Transverse colon (tissue), 4 donors: ENCODE measurements around the gene GPR107. TPM values are rescaled to one million over a fixed set of nuclear protein-coding genes. Genes with fewer than 3 reads are reported as not detected.
A peak's percentile ranks its signal among the peaks of the same experiment; 100 is the strongest.

ENCODE experiments used
- DNase-seq: peaks from one replicate; pipeline ENCODE4 v3.0.0-alpha.2; 2019
- H3K27ac ChIP-seq, 4 donors: fragments of 200-600 bp; sonication (generic); 2 replicates each; pipeline ENCODE4 v1.5.1; 2016 to 2018; ENCODE audit warnings: inconsistent platforms in 4 of 4
- H3K27me3 ChIP-seq: fragments of 200-600 bp; sonication (generic); 2 replicates; pipeline ENCODE4 v1.5.1; 2017; ENCODE audit warnings: inconsistent platforms
- H3K36me3 ChIP-seq, 4 donors: fragments of 200-600 bp; sonication (generic); 2 replicates each; pipeline ENCODE4 v1.5.1; 2017 to 2019; ENCODE audit warnings: inconsistent platforms in 4 of 4
- H3K4me1 ChIP-seq, 4 donors: fragments of 200-600 bp; sonication (generic); 2 replicates each; pipeline ENCODE4 v1.5.1; 2017 to 2020; ENCODE audit warnings: inconsistent platforms in 4 of 4
- H3K4me3 ChIP-seq, 4 donors: fragments of 200-600 bp; sonication (generic); 1 replicate in 1 of 4; 2 replicates in 3 of 4; pipeline versions ENCODE4 v1.5.1 to v1.6.1; 2017 to 2019; ENCODE audit warnings: inconsistent platforms in 4 of 4
- H3K9me3 ChIP-seq, 2 donors: fragments of 200-600 bp; sonication (generic); 2 replicates each; pipeline ENCODE4 v1.5.1; 2017 to 2019; ENCODE audit warnings: inconsistent platforms in 2 of 2
- CTCF ChIP-seq, 5 experiments: fragments of 200-600 bp in 3 of 5; fragments of 450-650 bp in 2 of 5; sonication (generic) in 3 of 5; IDR thresholded peaks; 1 replicate in 2 of 5; 2 replicates in 3 of 5; pipeline ENCODE4 v1.5.1; 2016 to 2017; ENCODE audit warnings: antibody characterized with exemption in 5 of 5, inconsistent platforms in 3 of 5, mild to moderate bottlenecking in 2 of 5, moderate library complexity in 1 of 5
- EP300 ChIP-seq: sonication (generic); formaldehyde crosslinking; IDR thresholded peaks from one replicate; pipeline ENCODE4 v1.6.1; 2017; ENCODE audit warnings: antibody characterized with exemption, low read depth
- POLR2A ChIP-seq: fragments of 450-650 bp; IDR thresholded peaks from one replicate; pipeline ENCODE4 v1.6.1; 2016; ENCODE audit warnings: antibody characterized with exemption, mild to moderate bottlenecking, moderate library complexity
- POLR2AphosphoS5 ChIP-seq, 3 donors: sonication (generic); formaldehyde crosslinking; IDR thresholded peaks; one replicate each; pipeline ENCODE4 v1.6.1; 2016; ENCODE audit warnings: antibody characterized with exemption in 3 of 3
- WGBS, 2 donors: methylation state at CpG; one replicate each; pipeline ENCODE4 v1.1.5; 2018; ENCODE audit warnings: low coverage in 1 of 2; 5-methylcytosine and 5-hydroxymethylcytosine counted together
- in situ Hi-C, 4 donors: fragments of 200-750 bp; cut with MboI; loops; one replicate each; pipeline versions ENCODE4 v1.15.0 to v1.15.1; 2017; ENCODE audit warnings: low sequenced_read_pairs in 3 of 4, low pct_ligation_motif_present in 1 of 4, low pct_unique_long_range_greater_than_20kb in 1 of 4
- intact Hi-C: fragments of 100-400 bp; cut with DNase I; formaldehyde crosslinking; loops from one replicate; pipeline ENCODE4 v1.15.1; 2023; ENCODE audit warnings: low total_unique reads
- total RNA-seq, 4 donors: library from RNA; depleted of rRNA; stranded (reverse); fragments of >200 nt; gene quantifications; one replicate each; pipeline ENCODE4 v1.1.0, GENCODE V29; 2016

The GPR107 gene
- total RNA-seq, 4 donors from 2014 or later: 25.7 to 33.7 (median 32.7) TPM

- Histone ChIP-seq H3K27ac (no peak overlapping the region), H3K4me1 (peaks cover 0 to 18% (median 12%) of the 10 kb centered on the region in 4 donors), H3K27me3 (no peaks in the 10 kb centered on the region), H3K9me3 (no peaks in the 10 kb centered on the region), H3K4me3 (no peak overlapping the region), H3K36me3 (peaks cover 0 to 6% (median 0%) of the 10 kb centered on the region in 4 donors)
- WGBS, 2 donors: 56 to 86% methylated on average over 1 to 7 of the region's 7 CpGs
- DNase-seq: no peak
- TF ChIP-seq CTCF (IDR thresholded peaks at IDR 0.05) (no peak), POLR2AphosphoS5 (IDR thresholded peaks at IDR 0.05) (no peak), EP300 (no peak), POLR2A (no peak)
- intact Hi-C loops: no loop called here
- in situ Hi-C loops: loop anchor here in 2 of 4 donors (25.0 kb wide), 2 partner anchors 115 to 215 kb away; no protein-coding TSS in a partner anchor
These were observed 68.8 kb downstream of the GPR107 start for GRCh38 chr9:130122456-130122855.

GRCh38 chr9:130124085-130124860, 70.6 kb downstream of the GPR107 start:
- Histone ChIP-seq H3K4me3 (no peak overlapping the region), H3K27me3 (no peaks in the 10 kb centered on the region), H3K36me3 (peaks cover 0 to 19% (median 3%) of the 10 kb centered on the region in 4 donors), H3K9me3 (no peaks in the 10 kb centered on the region), H3K4me1 (peaks cover 0 to 6% (median 2%) of the 10 kb centered on the region in 4 donors), H3K27ac (no peak overlapping the region)
- WGBS, 2 donors: 70 to 81% methylated on average over 2 to 7 of the region's 7 CpGs
- DNase-seq: no peak
- intact Hi-C loops (no loop called here), in situ Hi-C loops (loop anchor here in 2 of 4 donors (25.0 kb wide), 2 partner anchors 113 to 213 kb away; no protein-coding TSS in a partner anchor)
- TF ChIP-seq CTCF (IDR thresholded peaks at IDR 0.05) (no peak), EP300 (no peak), POLR2AphosphoS5 (IDR thresholded peaks at IDR 0.05) (no peak), POLR2A (no peak)

- in situ Hi-C loops (no loop called here), intact Hi-C loops (no loop called here)
- DNase-seq: no peak
- 61 to 70% methylated on average over 4 of the region's 4 CpGs for WGBS, 2 donors
- no peak overlapping the region for H3K27ac ChIP-seq
- H3K27me3 ChIP-seq: no peaks in the 10 kb centered on the region
- H3K36me3 ChIP-seq: peaks cover 0 to 21% (median 10%) of the 10 kb centered on the region in 4 donors
- H3K4me1 ChIP-seq: peaks cover 0 to 15% (median 0%) of the 10 kb centered on the region in 4 donors
- H3K9me3 ChIP-seq: no peaks in the 10 kb centered on the region
- H3K4me3 ChIP-seq: no peak overlapping the region
- TF ChIP-seq POLR2AphosphoS5 (IDR thresholded peaks at IDR 0.05) (no peak), EP300 (no peak), POLR2A (no peak), CTCF (IDR thresholded peaks at IDR 0.05) (no peak)
These were observed 73.2 kb downstream of the GPR107 start for GRCh38 chr9:130126721-130127433.

GRCh38 chr9:130128251-130128650, 74.5 kb downstream of the GPR107 start:
- intact Hi-C loops (no loop called here), in situ Hi-C loops (no loop called here)
- peak overlapping the region; percentile 72 to 80 (median 75) for H3K27ac ChIP-seq
- no peak overlapping the region for H3K4me3 ChIP-seq
- peaks cover 0 to 21% (median 10%) of the 10 kb centered on the region in 4 donors for H3K36me3 ChIP-seq
- H3K4me1 ChIP-seq: peaks cover 0 to 15% (median 0%) of the 10 kb centered on the region in 4 donors
- peak; percentile 43 for DNase-seq
- no peaks in the 10 kb centered on the region for H3K9me3 ChIP-seq
- no peaks in the 10 kb centered on the region for H3K27me3 ChIP-seq
- TF ChIP-seq POLR2A (no peak), EP300 (no peak), CTCF (IDR thresholded peaks at IDR 0.05) (no peak), POLR2AphosphoS5 (IDR thresholded peaks at IDR 0.05) (no peak)
- 58 to 81% methylated on average over 6 of the region's 6 CpGs for WGBS, 2 donors
